Muscle of back (tissue), 11 donors: Measurements from ENCODE around the gene CEP170B. TPM values are rescaled to one million over a fixed set of nuclear protein-coding genes. Genes with fewer than 3 reads are reported as not detected.

Experiments used
- DNase-seq, 3 donors: peaks; one replicate each; pipeline versions ENCODE4 v3.0.0 to v3.0.0-alpha.2; 2013
- polyA plus RNA-seq, 10 donors: library from polyadenylated mRNA; unstranded; fragments of 120-200 nt; gene quantifications; one replicate each; pipeline ENCODE4 v1.2.1, GENCODE V29; 2013; ENCODE audit not compliant: insufficient read length in 10 of 10

CEP170B gene
- polyA plus RNA-seq, 10 donors, result 1.1 to 5.4 (median 2.5) TPM

DNA sequence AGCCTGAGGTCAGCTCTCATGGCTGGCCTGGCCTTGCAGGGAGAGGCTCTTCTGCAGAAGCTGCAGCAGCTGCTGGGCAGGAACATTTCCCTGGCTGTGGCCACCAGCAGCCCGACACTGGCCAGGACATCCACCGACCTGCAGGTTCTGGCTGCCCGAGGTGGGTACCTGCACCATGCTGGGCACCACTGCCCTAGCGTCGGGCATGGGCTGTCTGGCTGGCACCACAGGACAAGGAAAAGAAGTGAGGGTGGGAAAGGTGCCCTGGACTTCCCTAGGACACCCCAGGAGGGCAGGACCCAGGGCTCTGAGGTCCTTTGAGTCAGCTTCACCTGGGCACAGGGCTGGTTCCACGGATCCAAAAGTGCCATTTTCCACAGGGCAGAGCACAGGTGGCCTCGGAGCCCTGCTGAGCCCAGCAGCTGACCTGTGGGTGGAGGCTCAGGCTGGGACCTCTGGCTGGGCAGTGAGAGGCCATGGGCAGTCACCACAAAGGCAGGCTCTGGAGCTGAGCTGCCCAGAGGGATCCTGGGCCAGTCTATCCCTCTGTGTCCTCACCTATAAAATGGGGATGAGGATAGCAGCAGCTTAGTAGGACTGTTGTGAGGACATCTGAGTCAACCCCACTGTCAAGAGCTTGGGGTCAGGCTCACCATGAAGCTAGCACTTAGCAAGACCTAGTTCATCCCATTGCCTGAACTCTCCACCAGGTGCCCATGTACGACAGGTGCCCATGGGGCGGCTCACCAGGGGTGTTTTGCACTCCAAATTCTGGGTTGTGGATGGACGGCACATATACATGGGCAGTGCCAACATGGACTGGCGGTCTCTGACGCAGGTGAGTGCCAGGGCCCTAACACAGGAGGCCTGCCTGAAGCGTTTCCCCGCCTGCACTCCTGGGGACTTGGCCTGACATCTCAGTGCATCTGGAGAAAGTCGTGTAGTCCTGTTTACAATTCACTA is 64.5 kb downstream of the CEP170B start:
- no peak for DNase-seq

- peak in 2 of 3 donors; percentile 22 to 48 for DNase-seq
Observed at GRCh38 chr14:104930526-104931303, 65.6 kb downstream of the CEP170B start.

DNA sequence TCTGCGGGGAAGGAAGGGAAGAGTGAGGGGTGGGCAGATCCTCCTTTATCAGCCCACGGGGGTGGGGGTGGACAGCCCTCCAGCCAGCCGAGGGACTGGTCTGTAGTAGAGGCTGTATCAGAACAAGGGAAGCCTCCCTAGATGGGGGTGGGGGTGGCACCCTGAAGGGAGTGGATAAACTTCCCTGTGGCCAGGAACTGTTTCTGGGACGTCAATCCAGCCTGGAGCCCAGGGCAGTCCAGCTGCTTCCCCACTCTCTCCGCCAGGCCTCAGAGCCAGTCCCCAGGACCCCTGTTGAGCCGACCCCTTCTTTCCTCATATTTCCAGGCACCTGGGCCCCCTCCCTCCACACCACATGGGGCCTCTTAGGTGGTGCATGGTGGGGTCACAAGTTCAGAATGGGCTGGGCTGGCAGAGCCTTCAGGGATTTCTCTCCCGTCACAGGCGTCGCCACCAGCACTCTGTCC is 66.3 kb downstream of the CEP170B start:
- no peak for DNase-seq

DNA sequence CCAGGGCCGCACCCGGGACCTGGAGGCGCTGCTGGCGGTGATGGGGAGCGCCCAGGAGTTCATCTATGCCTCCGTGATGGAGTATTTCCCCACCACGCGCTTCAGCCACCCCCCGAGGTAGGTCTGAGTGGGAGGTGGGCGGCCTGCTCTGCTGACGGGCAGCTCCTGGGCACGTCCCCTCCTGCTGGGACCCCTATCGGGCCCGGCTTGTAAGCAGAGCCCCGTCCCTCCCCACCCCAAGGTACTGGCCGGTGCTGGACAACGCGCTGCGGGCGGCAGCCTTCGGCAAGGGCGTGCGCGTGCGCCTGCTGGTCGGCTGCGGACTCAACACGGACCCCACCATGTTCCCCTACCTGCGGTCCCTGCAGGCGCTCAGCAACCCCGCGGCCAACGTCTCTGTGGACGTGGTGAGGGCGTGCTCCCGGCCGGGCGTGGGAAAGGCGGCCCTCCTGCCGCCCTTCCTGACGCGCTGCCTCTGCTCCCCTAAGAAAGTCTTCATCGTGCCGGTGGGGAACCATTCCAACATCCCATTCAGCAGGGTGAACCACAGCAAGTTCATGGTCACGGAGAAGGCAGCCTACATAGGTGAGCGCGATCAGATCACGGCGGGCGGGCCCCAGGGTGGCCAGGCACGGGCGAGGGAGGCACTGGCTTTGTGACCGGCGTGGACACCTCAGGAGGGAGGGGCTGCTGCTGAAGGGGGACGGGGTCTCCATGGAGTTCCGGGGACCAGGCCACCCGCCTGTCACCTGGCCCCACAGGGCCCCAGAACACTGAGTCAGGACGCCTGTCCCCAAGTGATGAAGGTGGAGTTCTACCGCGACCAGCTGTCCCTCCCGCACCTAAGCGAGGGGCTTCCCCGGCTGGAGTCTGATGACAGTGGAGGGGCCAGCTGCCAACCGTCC is 67.0 kb downstream of the CEP170B start:
- DNase-seq, result peak in 1 of 3 donors; percentile 63

DNA sequence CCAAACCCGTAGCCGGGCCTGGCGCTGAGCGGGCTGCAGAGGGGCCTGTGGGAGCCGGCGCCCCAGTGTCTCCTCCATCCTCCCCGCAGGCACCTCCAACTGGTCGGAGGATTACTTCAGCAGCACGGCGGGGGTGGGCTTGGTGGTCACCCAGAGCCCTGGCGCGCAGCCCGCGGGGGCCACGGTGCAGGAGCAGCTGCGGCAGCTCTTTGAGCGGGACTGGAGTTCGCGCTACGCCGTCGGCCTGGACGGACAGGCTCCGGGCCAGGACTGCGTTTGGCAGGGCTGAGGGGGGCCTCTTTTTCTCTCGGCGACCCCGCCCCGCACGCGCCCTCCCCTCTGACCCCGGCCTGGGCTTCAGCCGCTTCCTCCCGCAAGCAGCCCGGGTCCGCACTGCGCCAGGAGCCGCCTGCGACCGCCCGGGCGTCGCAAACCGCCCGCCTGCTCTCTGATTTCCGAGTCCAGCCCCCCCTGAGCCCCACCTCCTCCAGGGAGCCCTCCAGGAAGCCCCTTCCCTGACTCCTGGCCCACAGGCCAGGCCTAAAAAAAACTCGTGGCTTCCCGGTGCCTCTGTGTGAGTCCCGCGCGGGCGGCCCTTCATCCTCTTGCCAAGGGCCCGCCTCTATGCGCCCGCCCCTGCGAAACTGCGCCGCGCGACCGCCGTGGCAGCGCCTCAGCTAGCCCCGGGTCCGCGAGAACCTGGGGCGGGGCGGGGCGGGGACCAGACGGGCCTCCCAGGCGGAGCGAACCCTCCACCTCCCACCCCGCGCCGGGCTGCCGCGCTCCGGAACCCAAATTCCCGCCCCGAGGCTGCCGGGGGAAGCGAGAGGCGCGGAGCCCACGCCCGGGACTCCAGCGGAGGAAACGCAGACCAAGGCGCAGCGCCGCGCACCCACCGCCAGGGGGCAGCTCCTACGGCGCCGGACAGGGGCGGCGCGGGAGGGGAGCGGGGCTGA is 67.9 kb downstream of the CEP170B start:
- DNase-seq, result peak; percentile 80 to 96 (median 93)

DNA sequence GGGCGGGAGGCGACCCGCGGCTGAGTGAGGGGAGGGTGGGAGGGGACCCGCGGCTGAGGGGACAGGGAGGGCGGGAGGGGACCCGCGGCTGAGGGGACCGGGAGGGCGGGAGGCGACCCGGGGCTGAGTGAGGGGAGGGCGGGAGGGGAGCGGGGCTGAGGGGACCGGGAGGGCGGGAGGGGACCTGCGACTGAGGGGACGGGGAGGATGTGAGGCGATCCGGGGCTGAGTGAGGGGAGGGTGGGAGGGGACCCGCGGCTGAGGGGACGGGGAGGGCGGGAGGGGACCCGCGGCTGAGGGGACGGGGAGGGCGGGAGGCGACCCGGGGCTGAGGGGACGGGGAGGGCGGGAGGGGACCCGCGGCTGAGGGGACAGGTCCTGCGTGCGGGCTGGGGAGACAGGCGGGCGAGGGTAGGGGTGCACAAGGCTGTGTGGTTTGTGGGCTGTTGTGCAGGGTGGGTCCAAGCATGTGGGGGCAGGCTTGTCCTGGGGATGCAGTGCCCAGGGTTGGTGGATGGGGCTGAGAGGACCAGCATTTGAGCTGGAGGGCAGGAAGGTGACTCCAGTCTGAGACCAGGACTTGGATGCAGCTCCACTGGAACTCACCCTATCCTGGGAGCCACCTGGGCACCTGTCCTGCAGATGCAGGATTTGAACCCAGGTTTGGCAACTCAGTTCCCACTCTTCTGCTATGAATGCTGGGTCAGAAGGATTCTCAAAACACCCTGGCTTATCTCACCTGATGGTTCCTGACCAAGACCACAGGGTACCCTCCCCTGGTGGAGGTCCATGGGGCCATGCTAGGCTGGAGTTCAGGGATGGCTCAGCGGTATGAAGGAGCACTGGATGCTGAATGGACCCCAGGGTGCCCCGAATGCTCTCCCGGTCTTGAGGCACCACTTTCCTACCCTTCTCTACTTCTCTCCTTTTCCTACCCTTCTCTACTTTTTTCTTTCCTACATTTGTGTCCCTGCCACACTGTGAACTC is 69.0 kb downstream of the CEP170B start:
- DNase-seq, result no peak

GRCh38 chr14:104935026-104935650 is 70.1 kb downstream of the CEP170B start:
- no peak for DNase-seq

- no peak for DNase-seq
Observed at GRCh38 chr14:104935955-104936354, 70.9 kb downstream of the CEP170B start.

GRCh38 chr14:104936361-104937155 is 71.5 kb downstream of the CEP170B start:
- DNase-seq, result no peak

- no peak for DNase-seq
Observed at GRCh38 chr14:104937161-104937560, 72.1 kb downstream of the CEP170B start.

GRCh38 chr14:104937694-104938365 is 72.8 kb downstream of the CEP170B start:
- no peak for DNase-seq

DNA sequence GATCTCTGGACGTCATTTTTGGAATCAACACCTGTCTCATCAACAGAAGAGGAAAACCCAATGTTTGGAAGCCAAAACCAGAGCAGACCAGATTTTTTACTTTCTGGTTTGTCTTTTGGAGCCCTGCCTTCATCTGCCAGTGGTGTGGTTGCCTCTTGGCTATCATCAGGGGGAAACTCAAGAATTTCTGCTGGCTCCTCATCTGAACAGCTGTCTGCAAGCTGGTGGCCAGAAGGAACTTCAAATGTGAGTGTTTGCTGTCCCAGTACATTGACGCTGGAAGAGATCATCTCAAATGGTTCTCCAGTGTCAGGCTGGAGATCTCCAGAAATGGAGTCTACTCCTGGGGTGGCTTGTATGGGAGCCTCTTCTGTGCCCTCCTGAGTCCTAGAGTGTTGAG is 73.4 kb downstream of the CEP170B start:
- DNase-seq, result no peak

GRCh38 chr14:104938960-104939359 is 73.9 kb downstream of the CEP170B start:
- no peak for DNase-seq

DNA sequence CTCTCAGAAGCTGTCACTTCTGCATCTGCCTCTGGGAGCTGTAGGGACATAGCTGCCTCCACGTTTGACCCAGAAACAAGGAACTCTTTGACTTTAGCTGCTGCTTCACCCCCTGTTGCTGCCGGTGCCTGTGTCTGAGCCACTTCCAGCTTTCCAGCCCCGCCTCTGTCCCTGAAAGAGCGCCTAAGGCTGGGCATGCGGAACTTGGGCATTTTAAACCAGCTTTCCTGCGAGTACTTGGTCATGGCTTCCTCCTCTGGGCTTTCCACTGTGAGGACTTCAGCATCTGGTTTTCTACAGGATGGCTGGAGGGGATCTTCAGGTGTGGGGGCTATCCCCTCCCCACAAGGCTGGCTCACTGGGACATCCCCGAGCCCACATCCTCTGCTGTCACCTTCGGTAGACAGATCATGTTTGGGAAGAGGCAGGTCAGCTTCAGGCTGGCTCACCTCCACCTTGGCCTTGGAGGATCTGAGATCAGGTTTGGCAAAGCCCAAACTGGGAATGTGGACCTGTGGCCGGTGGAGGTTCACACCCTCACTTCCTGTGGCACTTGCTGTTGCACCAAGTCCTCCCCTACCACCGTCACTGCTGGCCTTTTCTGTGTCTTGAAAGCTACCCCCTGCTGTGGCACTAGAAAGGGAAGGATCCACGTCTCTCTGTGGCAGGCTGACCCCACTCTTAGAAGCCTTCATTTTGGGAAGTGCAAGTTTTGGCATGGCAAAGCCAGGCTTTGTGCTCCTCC is 74.8 kb downstream of the CEP170B start:
- no peak for DNase-seq

GRCh38 chr14:104940526-104941150 is 75.6 kb downstream of the CEP170B start:
- no peak for DNase-seq
